NCI-H1092 treated with DMSO at 0.1 percent for 48 hours (cell line): ENCODE results near the gene UBN2.
"Not testable (repeated sequence)": the region's sequence is repeated elsewhere in the genome, so short reads cannot be mapped to it uniquely, and the experiment has no call there.

Experiments used
- DNase-seq: peaks from one replicate; lab custom pipeline; 2025; lab: John Stamatoyannopoulos, UW

UBN2 gene

GRCh38 chr7:139230774-139231512, at the start of gene UBN2:
Gene UBN2 (plus strand): TSS chr7:139231237. CDS start chr7:139231485, 248 bp downstream.
- peak; percentile 96 for DNase-seq

- DNase-seq = no peak
Measured at GRCh38 chr7:139181404-139181803, 49.6 kb upstream of the UBN2 start.

GRCh38 chr7:139182363-139182762, 48.7 kb upstream of the UBN2 start:
- no peak for DNase-seq

- no peak for DNase-seq
Measured at GRCh38 chr7:139183251-139183650, 47.8 kb upstream of the UBN2 start.

DNA sequence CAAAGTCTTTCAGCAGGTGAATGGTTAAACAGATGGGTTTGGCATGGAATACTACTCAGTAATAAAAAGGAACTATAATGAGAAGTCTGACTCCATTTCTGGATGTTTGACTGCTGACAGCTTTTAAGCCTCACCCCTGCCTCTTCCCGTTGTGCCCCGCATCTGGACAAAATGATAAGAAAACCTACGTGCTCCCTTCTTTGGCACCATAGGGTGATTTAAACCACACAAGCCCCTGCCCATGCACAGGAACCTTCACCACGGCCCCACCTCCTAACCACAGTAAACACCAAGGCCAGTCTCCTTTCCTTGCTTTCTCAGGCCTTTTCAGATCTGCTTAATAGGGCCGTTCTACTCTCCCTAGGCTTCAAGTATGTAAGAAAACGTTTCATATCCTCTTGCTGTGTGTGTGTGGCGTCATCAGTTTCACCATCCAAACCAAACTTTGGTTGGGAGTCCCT, 47.1 kb upstream of the UBN2 start:
- no peak for DNase-seq

DNA sequence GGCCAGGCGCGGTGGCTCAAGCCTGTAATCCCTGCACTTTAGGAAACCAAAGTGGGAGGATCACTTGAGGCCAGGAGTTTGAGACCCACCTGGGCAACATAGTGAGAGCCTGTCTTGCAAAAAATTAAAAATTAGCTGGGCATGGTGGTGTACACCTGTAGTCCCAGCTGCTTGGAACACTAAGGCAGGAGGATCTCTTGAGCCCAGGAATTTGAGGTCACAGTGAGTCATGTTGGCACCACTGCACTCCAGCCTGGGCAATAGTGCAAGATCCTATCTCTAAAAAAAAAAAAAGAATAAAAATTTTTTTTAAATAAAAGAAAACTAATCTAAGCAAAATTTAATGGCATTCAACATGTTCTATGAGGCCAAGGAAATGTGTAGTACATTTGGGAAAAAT, 44.9 kb upstream of the UBN2 start:
- DNase-seq = no peak

GRCh38 chr7:139189357-139189756, 41.7 kb upstream of the UBN2 start:
- no peak for DNase-seq

- DNase-seq = no peak
Measured at GRCh38 chr7:139192014-139192706, 38.9 kb upstream of the UBN2 start.

GRCh38 chr7:139200382-139200781, 30.7 kb upstream of the UBN2 start:
- DNase-seq = no peak

DNA sequence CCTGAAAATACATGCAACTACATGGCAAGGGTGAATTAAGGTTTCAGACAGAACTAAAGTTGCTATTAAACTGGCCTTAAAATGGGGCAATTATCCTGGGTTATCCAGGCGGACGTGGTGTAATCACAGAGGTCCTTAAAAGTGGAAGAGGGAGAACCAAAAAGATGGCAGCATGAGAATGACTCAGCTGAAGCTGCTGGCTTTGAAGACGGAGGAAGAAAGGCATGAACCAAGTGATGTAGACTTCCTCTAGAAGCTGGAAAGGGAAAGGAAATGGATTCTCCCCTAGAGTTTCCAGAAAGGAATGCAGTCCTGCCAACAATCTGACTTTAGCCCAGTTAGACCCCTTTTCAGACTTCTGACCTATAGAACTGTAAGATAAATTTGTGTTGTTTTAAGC, 27.0 kb upstream of the UBN2 start:
- DNase-seq = no peak

DNA sequence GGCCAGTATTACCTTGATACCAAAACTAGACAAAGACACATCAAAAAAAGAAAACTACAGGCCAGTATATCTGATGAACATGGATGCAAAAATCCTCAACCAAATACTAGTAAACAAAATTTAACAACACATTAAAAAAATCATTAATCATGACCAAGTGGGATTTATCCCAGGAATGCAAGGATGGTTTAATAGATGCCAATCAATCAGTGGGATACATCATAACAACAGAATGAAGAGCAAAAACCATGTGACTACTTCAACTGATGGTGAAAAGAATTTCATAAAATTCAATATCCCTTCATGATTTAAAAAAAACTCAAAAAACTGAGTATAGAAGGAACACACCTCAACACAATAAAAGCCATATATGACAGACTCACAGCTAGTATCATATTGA, 25.2 kb upstream of the UBN2 start:
- no peak for DNase-seq

DNA sequence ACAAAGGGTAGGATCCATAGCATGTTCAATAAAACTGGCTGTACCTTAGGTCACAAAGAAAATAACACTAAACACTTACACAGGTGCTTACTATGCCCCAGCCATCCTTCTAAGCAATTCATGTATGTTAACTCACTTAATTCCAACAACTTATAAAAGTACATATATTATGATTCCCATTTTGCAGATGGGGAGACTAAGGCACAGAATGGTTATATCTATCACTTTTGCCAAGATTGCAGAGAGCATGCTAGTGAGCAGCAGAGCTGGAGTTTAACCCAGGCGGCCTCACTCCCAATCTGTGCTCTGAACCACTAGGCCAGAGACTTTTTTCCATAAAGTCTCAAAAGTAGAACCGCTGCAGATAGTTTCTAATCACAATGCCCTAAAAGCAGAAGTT, 18.9 kb upstream of the UBN2 start:
- no peak for DNase-seq

GRCh38 chr7:139213489-139213888, 17.5 kb upstream of the UBN2 start:
- DNase-seq = not testable (repeated sequence)

- no peak for DNase-seq
Measured at GRCh38 chr7:139218173-139218572, 12.9 kb upstream of the UBN2 start.

DNA sequence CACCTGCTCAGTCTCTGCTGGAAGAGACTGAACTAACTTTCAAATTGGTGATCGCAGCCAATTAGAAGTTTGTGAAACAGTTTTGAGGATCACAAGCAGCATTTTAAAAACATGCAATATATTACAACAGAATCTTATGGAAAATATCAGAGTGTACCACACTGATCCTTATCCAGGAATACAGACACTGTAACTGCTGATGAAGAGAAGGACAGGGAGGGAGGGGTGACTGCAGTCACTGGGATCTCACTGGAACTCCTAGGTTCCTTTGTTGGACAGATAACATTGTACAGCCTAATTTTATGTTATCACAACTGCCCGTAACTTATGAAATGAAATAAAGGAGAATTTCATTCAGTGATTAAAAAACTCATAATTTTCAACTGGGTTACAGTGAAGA, 6.8 kb upstream of the UBN2 start:
- DNase-seq = no peak

- DNase-seq = not testable (repeated sequence)
Measured at GRCh38 chr7:139224836-139225235, 6.2 kb upstream of the UBN2 start.

DNA sequence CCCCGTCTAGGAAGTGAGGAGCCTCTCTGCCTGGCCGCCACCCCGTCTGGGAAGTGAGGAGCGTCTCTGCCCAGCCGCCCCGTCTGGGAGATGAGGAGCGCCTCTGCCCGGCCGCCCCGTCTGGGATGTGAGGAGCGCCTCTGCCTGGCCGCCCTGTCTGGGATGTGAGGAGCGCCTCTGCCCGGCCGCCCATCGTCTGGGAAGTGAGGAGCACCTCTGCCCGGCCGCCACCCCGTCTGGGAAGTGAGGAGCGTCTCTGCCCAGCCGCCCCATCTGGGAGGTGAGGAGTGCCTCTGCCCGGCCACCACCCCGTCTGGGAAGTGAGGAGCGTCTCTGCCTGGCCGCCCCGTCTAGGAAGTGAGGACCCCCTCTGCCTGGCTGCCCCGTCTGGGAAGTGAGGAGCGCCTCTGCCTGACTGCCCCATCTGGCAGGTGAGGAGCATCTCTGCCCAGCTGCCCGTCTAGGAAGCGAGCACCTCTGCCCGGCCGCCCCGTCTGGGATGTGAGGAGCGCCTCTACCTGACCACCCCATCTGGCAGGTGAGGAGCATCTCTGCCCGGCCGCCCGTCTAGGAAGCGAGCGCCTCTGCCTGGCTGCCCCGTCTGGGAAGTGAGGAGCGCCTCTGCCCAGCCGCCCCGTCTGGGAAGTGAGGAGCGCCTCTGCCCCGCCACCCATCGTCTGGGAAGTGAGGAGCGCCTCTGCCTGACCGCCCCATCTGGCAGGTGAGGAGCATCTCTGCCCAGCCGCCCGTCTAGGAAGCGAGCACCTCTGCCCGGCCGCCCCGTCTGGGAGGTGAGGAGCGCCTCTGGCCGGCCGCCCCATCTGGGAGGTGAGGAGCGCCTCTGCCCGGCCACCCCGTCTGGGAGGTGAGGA, 5.5 kb upstream of the UBN2 start:
- DNase-seq = not testable (repeated sequence)

GRCh38 chr7:139226158-139226515, 4.9 kb upstream of the UBN2 start:
- DNase-seq = not testable (repeated sequence)

- not testable (repeated sequence) for DNase-seq
Measured at GRCh38 chr7:139226988-139227488, 4.0 kb upstream of the UBN2 start.

DNA sequence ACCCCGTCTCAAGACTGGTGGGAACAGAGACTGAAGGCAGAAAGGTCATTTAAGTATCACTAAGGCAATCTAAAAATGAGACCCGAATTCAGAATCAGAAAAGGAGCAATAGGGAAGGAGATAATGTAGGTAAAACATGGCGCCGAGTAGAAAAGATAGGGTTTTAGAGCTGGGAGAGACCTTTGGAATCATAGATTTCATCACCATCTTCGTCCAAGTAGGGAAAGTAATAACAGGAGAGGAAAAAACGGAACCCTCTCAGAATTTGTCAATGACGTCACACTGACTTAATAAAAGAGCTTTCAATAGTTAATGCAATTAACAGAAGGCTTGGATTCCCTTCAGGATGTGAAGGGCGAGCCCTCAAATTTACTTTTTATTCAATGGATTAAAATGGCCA, 1.0 kb upstream of the UBN2 start:
- no peak for DNase-seq

DNA sequence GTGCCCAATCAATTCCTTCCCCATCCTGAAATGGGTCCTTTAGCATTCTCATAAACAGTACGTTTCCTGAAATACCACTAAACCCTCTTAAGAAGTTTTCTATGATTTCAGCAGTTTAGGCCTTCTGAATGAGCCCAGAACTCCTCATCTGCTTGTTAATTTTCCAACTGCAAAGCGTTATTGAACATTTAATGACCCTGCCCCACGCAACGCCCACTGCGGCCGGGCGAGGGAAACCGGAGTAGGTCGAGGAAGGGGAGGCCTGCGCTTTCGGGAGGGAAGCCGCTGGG, 608 bp upstream of the UBN2 start:
- DNase-seq = no peak

DNA sequence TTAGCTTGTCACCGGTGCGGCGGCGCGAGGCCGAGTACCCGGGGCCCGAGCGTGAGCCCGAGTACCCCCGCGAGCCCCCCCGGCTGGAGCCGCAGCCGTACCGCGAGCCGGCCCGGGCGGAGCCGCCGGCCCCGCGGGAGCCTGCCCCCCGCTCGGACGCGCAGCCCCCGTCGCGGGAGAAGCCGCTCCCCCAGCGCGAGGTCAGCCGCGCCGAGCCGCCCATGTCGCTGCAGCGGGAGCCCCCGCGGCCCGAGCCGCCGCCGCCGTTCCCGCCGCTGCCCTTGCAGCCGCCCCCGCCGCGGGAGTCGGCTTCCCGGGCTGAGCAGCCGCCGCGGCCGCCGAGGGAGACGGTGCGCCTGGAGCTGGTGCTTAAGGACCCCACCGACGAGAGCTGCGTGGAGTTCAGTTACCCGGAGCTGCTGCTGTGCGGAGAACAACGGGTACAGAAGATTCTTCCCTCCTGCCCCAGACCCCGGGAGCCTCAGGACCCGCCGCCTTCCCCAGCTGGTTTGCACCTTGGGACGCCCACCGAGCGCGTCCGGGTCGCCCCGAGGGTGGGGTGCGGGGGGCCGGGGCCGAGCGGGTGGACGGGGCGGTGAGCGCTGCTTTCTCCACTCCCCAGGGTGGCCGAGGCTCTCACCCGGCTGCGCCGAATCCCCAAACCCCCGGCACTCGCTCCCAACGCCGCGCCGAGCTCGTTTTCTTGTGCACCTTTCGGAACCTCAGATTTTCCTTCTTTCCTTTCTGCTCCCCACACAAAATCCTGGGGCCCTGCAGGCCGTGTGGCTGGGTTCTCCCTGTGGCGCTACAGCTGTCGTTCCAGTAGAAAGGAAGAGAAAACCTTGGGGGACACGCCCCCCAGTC, 708 bp downstream of the UBN2 start:
- DNase-seq = peak; percentile 50
